IPS-NIHi7 (cell line): ENCODE measurements around the gene RB1.
"Not testable (repeated sequence)": the region's sequence is repeated elsewhere in the genome, so short reads cannot be mapped to it uniquely, and the experiment has no call there.

Experiments
- DNase-seq: peaks from one replicate; pipeline ENCODE4 v3.0.0; 2012; ENCODE audit warnings: mixed read lengths; ENCODE audit errors: extremely low spot score

RB1 gene

GRCh38 chr13:48410199-48410598 lies 106.6 kb downstream of the RB1 start:
- no peak for DNase-seq

GRCh38 chr13:48411147-48411794 lies 107.7 kb downstream of the RB1 start:
- no peak for DNase-seq

- peak; percentile 20 for DNase-seq
Observed at GRCh38 chr13:48411841-48412531, 108.4 kb downstream of the RB1 start.

- peak; percentile 49 for DNase-seq
Observed at GRCh38 chr13:48412881-48413351, 109.4 kb downstream of the RB1 start, which contains the start of gene LPAR6. TSS of gene LPAR6 (minus strand) at chr13:48413113. CDS start at chr13:48412423, 690 bp downstream.

DNA sequence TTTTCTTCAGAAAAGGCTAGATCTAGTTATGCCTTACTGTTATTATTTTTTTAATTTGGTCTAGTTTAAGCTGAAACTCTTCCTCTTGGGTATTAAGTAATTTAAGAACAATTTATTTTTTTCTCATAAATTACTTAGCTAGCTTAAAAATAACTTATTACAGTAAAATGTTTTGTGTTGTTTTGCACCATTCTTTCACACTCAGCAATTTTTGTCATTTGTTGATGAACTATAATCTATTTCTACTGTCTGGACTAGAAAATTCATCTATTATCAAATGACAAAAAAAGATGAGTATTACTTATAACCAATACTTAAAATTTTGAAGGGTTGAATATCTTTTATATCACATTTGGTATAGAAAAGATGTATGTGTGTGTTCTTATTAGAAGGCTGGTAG lies 111.0 kb downstream of the RB1 start:
- no peak for DNase-seq

DNA sequence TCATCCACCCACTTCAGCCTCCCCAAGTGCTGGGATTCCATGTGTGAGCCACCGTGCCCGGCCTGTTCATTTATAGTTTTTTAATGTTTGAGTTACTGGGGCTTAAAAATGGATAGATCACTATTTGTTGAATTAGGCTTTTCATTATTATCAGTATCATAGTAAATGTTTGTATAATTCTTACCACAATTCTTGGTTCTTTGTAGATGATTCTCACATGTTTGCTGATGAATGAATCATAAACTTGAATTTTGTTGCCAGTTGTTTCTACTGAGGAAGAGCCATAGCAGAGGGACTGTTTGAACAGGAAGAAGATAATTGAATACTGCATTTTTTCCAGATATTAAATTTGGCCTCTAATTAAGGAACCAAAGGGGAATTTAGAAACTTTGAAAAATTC lies 112.0 kb downstream of the RB1 start:
- DNase-seq, result no peak

GRCh38 chr13:48422003-48422402 lies 118.5 kb downstream of the RB1 start:
- DNase-seq, result not testable (repeated sequence)

DNA sequence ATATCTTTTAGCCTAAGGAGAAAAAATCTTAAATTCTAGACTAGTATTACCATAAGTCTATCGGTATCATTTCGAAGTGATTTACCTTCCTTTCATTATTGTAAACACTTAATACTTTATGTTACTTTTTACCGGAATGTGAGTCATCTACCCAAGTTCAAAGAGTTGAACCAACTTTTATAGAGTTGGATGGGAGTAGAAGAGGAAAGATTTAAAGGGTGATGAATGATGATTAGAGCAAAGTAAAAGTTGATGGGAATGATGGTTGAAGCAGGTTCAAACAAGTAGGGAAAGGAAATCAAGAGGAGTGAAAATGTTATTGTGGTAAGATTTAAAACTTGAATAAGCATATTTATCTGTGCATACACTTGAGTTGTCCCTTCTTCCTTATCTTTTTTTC lies 120.7 kb downstream of the RB1 start:
- no peak for DNase-seq

DNA sequence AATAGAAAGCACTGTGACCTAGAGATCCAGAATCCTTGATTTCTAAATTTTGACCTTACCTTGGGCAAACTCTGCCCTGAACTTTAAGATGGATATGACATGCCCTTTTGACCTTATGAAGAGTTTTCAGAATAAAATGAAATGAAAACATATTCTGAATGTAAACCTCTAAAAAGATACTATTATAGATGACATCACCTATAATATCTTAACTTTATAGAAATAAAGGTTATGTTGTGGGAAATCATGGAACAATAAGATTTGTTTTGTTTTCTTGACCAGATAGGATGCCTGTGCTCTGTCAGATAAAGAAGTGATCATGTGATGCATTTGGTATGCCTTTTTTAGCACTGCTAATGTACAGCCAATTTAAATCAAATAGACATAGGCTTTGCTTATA lies 122.5 kb downstream of the RB1 start:
- no peak for DNase-seq

DNA sequence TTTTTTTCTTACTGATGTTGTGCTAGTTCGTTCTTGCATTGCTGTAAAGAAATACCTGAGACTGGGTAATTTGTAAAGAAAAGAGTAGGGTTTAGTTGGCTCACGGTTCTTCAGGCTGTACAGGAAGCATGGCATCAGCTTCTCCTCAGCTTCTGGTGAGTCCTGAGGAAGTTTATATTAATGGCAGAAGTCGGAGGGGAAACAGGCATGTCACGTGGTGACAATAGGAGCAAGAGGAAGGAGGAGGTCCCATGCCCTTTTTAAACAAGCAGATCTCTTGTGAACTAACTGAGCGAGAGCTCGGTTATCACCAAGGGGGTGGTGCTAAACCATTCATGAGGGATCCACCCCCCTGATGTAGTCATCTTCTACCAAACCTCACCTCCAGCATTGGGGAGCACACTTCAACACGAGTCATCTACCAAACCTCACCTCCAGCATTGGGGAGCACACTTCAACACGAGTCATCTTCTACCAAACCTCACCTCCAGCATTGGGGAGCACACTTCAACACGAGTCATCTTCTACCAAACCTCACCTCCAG lies 123.3 kb downstream of the RB1 start:
- DNase-seq, result not testable (repeated sequence)

- no peak for DNase-seq
Observed at GRCh38 chr13:48429036-48429435, 125.5 kb downstream of the RB1 start.

DNA sequence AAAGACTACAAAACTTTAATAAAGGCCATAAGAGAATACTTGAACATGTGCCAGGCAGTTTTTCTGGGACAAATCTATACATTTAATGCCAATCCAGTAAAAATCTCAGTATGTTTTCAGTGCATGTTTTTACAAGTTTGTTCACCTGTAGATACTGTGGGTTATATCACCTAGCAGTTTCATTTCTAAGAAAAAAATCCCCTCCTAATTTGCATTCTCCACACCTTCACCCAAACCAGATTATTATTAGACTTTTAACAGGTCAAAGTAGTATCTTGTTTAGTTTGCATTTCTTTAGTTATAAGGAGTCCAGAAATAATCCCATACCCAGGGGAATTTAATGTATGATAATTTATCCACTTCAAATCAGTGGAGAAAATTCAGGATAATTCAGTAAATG lies 126.3 kb downstream of the RB1 start:
- DNase-seq, result no peak

DNA sequence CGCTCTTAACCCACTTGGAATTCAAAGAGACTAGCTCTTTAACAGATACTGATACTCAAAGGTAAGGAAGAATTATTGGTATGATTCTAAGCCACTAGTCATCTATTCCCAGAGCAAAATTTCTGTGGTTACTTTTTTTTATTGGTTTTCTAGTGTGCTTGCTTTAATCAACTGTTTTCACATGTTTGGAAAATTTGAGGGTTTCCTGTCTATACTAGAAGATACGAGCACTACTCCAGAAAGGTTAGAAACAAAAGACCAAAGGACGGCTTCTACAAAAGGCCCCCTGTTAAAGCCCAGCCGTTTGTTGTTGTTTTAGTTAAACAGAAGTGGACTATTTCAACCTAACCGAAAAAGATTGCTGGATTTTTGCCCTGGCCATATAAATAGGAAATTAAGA lies 127.9 kb downstream of the RB1 start:
- DNase-seq, result no peak

GRCh38 chr13:48431987-48432615 lies 128.6 kb downstream of the RB1 start:
- DNase-seq, result no peak

DNA sequence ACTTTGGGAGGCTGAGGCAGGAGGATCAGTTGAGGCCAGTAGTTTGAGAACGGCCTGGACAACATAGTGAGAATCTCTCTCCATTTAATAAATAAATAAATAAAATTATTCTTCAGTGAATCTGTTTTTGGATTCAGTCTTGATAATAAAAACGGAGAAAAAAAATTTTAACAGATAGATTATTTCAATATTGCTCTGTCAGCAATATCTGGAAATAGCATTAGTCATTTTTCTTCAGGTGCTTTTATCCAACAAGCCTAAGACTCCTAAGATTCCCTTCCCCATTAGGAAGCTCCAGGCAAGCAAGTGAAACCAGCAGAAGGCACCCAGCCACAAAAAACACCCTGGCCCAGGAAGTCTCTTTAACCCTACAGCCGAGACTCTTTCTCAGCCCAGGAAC lies 130.6 kb downstream of the RB1 start:
- DNase-seq, result no peak

- DNase-seq, result no peak
Observed at GRCh38 chr13:48436661-48437288, 133.2 kb downstream of the RB1 start.

DNA sequence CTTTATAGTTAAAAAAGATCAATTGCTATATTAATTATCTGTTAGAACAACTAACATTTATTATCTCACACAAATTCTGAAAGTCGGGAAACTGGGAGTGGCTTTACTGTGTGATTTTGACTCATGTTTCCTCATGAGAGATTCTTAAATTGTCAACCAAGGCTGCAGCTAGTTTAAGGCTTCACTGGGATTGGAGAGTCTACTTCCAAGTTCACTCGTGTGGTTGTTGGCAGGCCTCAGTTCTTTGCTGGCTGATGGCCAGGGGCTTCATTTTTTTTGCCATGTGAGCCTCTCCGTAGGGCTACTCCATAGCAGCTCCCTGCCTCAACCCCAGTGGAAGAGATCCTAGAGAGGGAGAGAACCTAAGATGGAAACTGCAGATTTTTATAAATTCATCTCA lies 133.8 kb downstream of the RB1 start:
- DNase-seq, result no peak

DNA sequence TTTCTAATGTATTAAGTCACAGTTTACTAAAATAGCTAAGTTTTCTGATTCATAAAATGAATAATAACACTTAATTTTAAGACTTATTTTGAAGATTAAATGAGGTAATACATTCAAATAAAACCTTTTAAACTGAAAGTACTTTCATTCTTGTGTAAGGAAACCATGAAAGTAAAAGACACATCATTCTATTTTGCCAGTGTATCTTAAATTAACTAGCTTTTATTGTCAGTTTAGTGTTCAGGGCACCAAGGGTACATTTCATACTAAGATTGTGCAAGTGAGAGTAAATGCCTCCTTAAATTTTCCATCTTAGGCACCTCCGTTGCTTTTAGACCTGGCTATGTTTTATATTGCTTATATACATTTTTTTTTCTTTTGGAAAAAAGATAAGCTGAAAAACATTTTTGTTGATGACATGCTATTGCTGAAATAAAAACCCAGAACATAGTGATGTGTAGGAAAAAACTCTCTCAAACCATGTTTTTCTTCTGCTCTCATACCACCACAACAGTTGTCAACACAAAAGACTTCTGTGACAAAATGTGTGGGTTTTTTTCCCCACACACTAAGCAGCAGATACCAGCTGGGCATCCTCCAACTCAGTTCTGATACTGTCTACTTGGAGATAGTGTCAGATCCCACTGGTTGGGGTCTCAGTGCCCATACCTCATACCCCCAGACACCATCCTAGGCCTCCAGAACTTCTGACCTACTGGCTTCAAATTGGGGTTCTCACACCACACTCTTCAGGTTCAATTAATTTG lies 140.1 kb downstream of the RB1 start:
- no peak for DNase-seq

GRCh38 chr13:48446464-48446863 lies 142.9 kb downstream of the RB1 start:
- no peak for DNase-seq

DNA sequence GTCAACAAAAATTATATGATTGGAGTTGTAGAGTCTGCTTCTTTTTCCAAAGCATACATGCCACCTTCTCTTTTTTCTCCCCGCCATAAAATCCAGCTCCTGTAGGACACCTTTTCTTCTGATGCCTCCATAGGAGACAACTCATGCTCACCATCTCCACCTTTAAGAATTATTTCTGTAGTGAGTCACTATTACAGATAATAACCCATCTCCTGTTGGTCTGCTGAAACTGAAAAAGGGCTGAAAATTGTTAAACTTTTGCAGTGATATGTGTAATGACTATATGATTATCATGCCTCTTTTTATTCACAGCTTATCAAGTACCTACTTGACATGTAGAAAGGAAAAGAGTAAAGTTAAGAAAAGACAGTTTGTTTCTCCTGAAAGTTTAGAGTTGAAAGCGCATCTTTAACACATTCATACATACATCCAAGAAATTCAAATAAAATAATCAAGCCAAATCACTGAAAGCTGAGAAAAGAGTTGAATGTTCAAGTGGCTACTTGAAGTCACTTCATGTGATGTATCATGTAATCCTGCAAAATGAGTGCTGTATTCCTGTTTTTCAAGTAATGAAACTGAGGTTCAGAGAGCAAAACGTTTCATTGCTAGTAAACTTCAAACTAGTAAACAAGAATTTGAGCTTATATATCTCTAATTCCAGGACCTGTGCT lies 144.9 kb downstream of the RB1 start:
- no peak for DNase-seq
